Measurements from ENCODE around the gene SHC1.
"Not testable (repeated sequence)": the region's sequence is repeated elsewhere in the genome, so short reads cannot be mapped to it uniquely, and the experiment has no call there.

SHC1 gene

DNA sequence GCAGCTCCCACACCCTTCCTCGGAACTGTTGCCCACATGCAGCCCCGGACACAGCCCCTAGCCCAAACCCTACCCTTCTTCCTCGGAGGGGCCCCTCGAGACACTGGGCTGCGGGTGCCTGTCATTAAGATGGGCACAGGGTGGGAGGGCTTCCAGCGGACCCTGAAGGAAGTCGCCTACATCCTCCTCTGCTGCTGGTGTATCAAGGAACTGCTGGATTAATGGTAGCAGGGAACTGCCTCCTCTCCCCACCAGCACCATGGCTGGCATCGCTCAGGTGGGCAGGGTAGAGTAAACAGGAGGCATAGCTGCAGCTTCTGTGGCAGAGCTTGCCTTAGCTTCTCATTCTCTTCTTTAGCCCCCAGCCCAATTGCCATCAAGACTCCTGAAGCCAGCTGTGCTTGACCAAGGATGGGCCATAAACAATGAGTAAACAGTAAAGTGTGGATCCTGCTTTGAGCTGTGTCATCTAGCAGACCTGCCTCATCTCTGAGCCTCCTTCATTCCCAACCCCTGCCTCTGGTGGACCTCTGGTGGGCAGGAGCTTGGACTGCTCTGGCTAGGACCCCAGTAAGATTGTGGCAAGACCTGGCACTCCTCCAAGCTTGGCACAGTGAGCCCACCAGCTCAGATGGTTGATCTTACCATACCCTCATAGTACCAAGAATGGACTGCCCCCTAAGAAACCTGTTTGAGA lies 23.2 kb upstream of the SHC1 start, which contains the start of gene LENEP:
LENEP (plus strand) TSS at position 15 of the 697 bp plus-strand sequence; CDS start at position 37, 22 bp downstream.
- H3K4me1 Mint-ChIP-seq = peaks cover 23% of the 10 kb centered on the region
- H3K36me3 Mint-ChIP-seq (ENCODE audit: low read depth) = peaks cover 11% of the 10 kb centered on the region
- no peaks in the 10 kb centered on the region for H3K27me3 Mint-ChIP-seq
- no peaks in the 10 kb centered on the region for H3K9me3 Mint-ChIP-seq
- H3K4me3 Mint-ChIP-seq = no peak within 1 kb of the TSS
- no peak for ATAC-seq
- no peak within 1 kb of the TSS for H3K27ac Mint-ChIP-seq
- DNase-seq = no peak

DNA sequence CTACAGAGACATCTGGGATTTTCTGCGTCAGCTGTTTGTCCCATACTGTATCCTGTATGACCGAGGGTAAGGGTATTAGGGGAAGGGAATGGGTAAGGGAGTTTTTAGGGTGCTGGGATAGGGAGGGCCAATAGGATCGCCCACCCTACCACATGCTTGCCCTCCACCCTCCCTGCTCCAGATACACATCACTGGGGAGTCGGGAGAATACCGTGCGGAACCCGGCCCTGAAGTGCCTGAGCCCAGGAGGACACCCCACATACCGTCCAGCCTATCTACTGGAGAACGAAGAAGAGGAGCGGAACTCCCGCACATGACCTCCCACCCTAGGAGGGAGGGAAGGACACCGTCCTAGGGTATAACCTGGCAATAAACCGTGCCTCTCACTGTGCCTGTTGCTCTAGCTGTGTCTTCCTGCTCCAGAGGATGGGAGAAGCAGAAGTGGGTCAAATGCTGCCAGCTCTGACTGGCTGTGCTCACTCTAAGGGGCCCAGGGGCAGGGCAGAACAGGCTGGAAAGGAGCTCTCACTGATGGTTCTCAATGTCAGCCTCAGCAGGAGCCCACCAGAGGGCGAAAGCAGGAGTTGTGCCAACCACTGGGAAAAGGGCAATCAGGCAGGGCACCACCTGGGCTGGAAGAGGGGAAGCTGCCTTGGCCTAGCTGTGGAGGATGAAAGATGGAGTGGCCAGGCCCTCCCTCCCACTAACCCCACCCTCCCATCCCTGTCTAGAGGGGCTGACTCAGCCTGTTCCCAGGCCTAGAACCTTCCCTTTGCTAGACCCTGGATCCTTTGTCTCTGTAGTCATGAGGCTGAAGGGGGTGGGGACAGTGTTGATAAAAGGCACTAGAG lies 22.4 kb upstream of the SHC1 start:
- Mint-ChIP-seq H3K4me3 (no peak overlapping the region), H3K9me3 (no peaks in the 10 kb centered on the region), H3K27ac (no peak overlapping the region), H3K36me3 (ENCODE audit: low read depth) (peaks cover 17% of the 10 kb centered on the region), H3K4me1 (peaks cover 20% of the 10 kb centered on the region), H3K27me3 (no peaks in the 10 kb centered on the region)
- DNase-seq = no peak
- ATAC-seq = no peak

DNA sequence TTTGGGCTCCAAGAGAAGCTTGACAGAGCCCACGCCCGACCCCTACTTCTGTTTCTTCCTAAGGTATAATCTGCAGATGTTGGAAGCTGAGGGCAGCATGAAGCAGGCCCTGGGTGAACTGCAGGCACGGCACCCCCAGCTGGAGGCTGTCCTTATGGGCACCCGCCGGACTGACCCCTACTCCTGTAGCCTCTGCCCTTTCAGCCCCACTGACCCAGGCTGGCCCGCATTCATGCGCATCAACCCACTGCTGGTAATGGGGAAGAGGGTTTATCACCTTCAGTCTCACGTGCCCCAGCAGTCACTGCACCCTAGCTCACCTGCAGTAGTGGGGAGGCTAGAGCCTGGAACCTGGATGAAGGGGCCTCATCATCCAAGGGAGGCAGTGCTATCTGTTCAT lies 19.7 kb upstream of the SHC1 start:
- no peak overlapping the region for H3K27ac Mint-ChIP-seq
- peaks cover 21% of the 10 kb centered on the region for H3K36me3 Mint-ChIP-seq (ENCODE audit: low read depth)
- no peak for DNase-seq
- H3K4me3 Mint-ChIP-seq = no peak overlapping the region
- ATAC-seq = no peak
- peaks cover 14% of the 10 kb centered on the region for H3K4me1 Mint-ChIP-seq
- no peaks in the 10 kb centered on the region for H3K9me3 Mint-ChIP-seq
- H3K27me3 Mint-ChIP-seq = no peaks in the 10 kb centered on the region

DNA sequence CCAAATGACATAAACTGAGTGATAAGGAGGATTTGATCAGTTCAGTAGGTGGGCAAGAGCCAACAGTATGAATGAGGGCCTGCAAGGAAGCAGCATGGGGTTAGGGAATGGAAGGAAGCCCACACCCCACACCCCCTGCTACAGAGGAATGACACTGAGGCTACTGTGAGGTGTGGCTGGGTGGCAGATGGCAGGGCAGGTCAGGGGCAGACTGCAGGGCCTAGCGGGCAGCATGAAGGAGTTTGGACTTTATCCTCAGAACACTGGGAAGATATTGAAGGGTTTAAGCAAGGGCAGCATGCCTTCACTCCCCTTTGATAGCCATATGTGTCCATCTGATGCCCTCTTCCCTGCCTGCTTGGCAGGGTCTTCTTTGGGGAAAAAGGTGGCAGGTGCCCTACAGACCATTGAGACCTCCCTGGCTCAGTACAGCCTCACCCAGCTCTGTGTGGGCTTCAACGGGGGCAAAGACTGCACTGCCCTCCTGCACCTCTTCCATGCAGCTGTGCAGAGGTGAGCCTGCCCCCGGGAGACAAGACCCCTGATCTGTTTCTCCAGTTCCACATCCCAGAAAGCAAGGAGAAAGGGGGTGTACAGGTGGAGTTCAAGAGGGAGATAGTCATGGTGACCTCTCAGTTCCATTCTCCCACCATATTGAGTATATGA lies 18.8 kb upstream of the SHC1 start:
- DNase-seq = no peak
- Mint-ChIP-seq H3K36me3 (ENCODE audit: low read depth) (peaks cover 24% of the 10 kb centered on the region), H3K27me3 (no peaks in the 10 kb centered on the region), H3K4me3 (no peak overlapping the region), H3K9me3 (no peaks in the 10 kb centered on the region), H3K27ac (no peak overlapping the region), H3K4me1 (peaks cover 15% of the 10 kb centered on the region)
- ATAC-seq = no peak

DNA sequence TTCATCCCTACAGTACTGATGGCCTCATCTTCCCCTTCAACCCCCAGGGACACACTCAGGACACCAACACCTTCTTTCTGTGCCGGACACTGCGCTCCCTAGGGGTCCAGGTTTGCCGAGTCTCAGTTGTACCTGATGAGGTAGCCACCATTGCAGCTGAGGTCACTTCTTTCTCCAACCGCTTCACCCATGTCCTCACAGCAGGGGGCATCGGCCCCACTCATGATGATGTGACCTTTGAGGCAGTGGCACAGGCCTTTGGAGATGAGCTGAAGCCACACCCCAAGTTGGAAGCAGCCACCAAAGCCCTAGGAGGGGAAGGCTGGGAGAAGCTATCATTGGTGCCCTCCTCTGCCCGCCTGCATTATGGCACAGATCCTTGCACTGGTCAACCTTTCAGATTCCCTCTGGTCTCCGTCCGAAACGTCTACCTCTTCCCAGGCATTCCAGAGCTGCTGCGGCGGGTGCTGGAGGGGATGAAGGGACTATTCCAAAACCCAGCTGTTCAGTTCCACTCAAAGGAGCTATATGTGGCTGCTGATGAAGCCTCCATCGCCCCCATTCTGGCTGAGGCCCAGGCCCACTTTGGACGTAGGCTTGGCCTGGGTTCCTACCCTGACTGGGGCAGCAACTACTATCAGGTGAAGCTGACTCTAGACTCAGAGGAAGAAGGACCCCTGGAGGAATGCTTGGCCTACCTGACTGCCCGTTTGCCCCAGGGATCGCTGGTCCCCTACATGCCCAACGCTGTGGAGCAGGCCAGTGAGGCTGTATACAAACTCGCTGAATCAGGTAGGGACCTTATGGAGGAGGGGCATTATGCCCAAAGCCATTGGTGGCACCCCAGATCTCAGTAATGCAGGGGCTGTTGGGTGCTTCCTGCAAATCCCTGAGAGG lies 17.8 kb upstream of the SHC1 start:
- Mint-ChIP-seq H3K9me3 (no peaks in the 10 kb centered on the region), H3K36me3 (ENCODE audit: low read depth) (peaks cover 21% of the 10 kb centered on the region), H3K4me1 (peaks cover 21% of the 10 kb centered on the region), H3K27ac (no peak overlapping the region), H3K27me3 (no peaks in the 10 kb centered on the region), H3K4me3 (no peak overlapping the region)
- DNase-seq (no peak), ATAC-seq (no peak)

DNA sequence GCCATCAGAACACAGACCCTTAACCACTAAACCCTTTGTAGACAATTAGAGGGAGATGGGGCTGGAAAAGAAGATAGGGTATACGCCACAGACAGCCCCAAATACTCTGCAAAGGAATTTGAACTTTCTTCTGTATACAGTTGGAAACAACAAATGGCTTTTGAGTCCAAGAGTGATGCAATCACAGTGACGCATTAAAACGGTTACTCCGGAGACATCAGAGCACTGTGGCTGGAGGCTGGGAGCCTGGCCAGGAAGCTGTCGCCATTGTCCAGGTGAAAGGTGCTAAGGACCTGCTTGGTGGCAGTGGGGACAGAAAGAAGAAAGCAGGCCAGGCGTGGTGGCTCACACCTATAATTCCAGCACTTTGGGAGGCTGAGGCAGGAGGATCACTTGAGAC lies 16.8 kb upstream of the SHC1 start:
- peaks cover 20% of the 10 kb centered on the region for H3K36me3 Mint-ChIP-seq (ENCODE audit: low read depth)
- H3K9me3 Mint-ChIP-seq = no peaks in the 10 kb centered on the region
- H3K27me3 Mint-ChIP-seq = no peaks in the 10 kb centered on the region
- H3K4me1 Mint-ChIP-seq = peaks cover 21% of the 10 kb centered on the region
- no peak overlapping the region for H3K4me3 Mint-ChIP-seq
- H3K27ac Mint-ChIP-seq = no peak overlapping the region
- DNase-seq (no peak), ATAC-seq (no peak)

DNA sequence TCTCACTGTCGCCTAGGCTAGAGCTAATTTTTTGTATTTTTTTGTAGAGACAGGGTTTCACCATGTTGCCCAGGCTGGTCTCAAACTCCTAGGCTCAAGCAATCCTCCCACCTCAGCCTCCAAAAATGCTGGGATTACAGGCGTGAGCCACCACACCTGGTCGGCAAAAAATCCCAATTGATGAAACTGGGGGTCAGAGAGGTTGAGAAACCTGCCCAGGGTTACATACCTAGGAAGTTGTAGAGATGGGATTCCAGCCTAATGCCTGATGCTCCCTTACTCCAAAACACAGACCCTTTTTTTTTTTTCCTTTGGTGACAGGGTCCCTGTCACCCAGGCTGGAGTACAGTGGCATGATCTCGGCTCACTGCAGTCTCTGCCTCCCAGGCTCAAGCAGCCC lies 16.2 kb upstream of the SHC1 start:
- not testable (repeated sequence) for H3K27me3 Mint-ChIP-seq, H3K9me3 Mint-ChIP-seq, DNase-seq, H3K4me3 Mint-ChIP-seq, ATAC-seq, H3K27ac Mint-ChIP-seq
- Mint-ChIP-seq H3K36me3 (ENCODE audit: low read depth) (peaks cover 21% of the 10 kb centered on the region), H3K4me1 (peaks cover 21% of the 10 kb centered on the region)

DNA sequence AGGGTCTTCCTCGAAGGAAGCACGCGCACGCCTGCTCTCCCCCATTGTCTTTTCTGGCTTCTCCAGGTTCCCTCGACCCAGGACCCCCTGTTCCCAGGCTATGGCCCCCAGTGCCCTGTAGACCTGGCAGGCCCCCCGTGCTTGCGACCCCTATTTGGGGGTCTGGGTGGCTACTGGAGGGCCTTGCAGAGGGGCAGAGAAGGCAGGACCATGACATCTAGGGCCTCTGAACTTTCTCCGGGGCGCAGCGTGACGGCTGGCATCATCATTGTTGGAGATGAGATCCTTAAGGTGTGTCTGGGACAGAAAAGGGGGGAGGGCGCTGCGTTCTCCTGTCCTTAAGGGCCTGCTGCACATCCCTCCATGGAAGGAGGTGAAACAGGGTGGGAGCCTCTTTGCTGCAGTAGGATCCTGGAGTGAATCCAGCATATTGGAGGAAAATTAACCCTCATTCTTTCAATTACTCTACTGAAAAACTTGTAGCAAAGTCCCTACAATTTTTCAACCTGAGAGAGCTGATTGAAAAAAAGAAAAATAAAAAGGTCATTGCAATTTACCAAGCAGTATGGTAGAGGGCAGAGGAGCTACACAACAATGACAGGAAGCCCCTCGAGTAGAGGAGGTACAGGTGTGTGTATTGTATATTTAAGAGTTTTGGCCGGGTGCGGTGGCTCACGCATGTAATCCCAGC lies 13.4 kb upstream of the SHC1 start:
- DNase-seq (no peak), ATAC-seq (no peak)
- Mint-ChIP-seq H3K4me3 (no peak overlapping the region), H3K27ac (no peak overlapping the region), H3K9me3 (no peaks in the 10 kb centered on the region), H3K27me3 (no peaks in the 10 kb centered on the region), H3K36me3 (ENCODE audit: low read depth) (peaks cover 32% of the 10 kb centered on the region), H3K4me1 (peaks cover 21% of the 10 kb centered on the region)

DNA sequence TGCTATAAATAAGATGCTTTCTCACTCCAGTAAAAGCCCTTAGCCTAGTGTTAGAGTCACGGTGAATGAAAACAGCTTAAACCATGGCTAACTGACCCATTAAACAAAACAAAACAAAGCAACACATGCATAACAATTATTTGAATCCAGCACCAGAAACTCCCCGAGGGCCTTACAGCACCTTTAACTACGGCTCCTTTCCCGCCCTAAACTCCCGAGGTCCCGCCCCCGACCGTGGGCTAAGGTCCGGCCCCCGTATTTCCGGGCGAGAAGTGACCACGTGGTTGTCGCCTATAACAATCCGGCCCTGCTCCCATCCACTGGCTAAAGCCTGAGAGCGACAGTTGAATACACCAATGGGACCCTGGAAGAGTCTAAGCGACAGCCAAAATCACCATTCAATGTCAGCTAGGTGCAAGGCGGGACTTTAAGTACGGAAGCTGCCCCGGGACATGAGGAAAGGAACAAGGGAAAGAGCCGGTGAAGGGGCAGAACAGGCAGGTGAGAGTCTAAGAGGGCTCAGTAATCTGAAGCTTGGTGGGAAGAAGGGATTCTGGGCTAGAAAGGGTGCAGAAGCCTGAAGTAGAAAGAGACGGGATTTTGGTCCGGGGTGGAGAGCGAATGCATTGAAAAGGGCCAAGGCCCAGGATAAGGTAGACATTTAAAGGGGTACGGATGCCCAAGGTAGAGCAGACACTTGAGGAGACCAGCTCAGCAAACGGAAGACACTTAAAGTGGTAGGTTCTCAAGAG lies 12.5 kb upstream of the SHC1 start, which contains the start of gene FLAD1:
FLAD1 (plus strand) TSS at position 448 of the 752 bp plus-strand sequence. CDS start 351 bp downstream, outside the sequence.
- Mint-ChIP-seq H3K9me3 (no peaks in the 10 kb centered on the region), H3K27ac (no peak within 1 kb of the TSS), H3K27me3 (no peaks in the 10 kb centered on the region), H3K36me3 (ENCODE audit: low read depth) (peaks cover 32% of the 10 kb centered on the region), H3K4me3 (no peak within 1 kb of the TSS), H3K4me1 (peaks cover 18% of the 10 kb centered on the region)
- ATAC-seq = peak; percentile 100
- peak; percentile 95 for DNase-seq

DNA sequence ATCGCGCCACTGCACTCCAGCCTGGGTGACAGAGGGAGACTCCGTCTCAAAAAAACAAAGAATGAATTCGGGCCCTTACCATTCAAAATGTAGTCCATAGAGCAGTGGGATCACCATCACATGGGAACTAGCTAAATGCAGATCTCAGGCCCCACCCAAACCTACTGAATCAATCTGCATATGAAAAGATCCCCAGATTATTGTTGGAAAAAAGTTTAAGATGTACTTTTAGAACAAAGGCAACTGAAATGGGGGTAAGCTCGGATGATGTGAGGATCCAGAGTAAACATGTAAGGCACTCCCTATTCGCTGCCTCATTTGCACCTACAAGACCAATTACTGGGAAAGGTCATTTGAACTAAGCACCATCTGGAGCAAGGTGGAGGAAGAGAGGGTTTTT lies 11.8 kb upstream of the SHC1 start:
- Mint-ChIP-seq H3K9me3 (no peaks in the 10 kb centered on the region), H3K4me3 (no peak overlapping the region), H3K27ac (no peak overlapping the region), H3K36me3 (ENCODE audit: low read depth) (peaks cover 33% of the 10 kb centered on the region), H3K4me1 (peaks cover 23% of the 10 kb centered on the region), H3K27me3 (no peaks in the 10 kb centered on the region)
- ATAC-seq = no peak
- DNase-seq = no peak

DNA sequence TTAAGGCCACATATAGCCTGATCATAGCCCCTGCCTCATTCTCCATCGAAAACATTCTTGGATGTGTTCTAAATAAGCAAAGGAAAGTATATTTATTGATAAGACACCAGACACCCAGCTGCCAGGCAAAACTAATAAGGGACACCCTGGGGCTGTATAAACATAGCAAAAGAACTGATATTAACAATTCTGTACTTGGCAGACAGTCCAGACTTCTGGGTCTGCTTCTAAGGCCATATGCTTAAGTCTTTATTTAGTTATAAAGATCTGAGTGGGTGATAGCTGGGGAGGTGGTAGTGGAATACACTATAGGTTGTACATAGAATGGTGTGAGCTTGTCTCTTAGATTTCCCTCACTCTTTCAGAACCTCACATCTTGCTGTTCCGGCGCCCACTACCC lies 7.8 kb upstream of the SHC1 start:
- no peak overlapping the region for H3K27ac Mint-ChIP-seq
- H3K9me3 Mint-ChIP-seq = no peaks in the 10 kb centered on the region
- ATAC-seq = no peak

DNA sequence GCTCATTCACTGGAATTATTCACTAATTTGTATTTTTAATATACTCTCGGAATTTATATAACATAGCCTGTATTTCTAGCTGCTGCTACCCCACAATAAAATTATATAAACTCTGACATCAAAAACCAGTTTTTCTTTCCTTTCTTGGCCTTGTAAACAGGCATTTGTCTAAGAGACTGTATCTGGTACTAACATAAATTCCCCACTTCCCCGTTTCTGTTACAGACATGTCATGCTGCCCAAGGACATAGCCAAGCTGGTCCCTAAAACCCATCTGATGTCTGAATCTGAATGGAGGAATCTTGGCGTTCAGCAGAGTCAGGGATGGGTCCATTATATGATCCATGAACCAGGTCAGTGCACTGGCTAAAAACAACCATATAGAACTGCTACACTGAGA lies 7.2 kb upstream of the SHC1 start:
- not testable (repeated sequence) for H3K9me3 Mint-ChIP-seq, H3K27ac Mint-ChIP-seq, H3K4me3 Mint-ChIP-seq, ATAC-seq, DNase-seq, H3K27me3 Mint-ChIP-seq
- Mint-ChIP-seq H3K4me1 (peaks cover 15% of the 10 kb centered on the region), H3K36me3 (ENCODE audit: low read depth) (peaks cover 36% of the 10 kb centered on the region)

More for the DNA sequence above, 7.8 kb upstream of the SHC1 start:
- no peaks in the 10 kb centered on the region for H3K27me3 Mint-ChIP-seq
- no peak overlapping the region for H3K4me3 Mint-ChIP-seq
- H3K4me1 Mint-ChIP-seq = peaks cover 11% of the 10 kb centered on the region
- no peak for DNase-seq
- peaks cover 36% of the 10 kb centered on the region for H3K36me3 Mint-ChIP-seq (ENCODE audit: low read depth)
